ENCODE results near the gene SESTD1.

SESTD1 gene

GRCh38 chr2:179193759-179194394 lies 70.8 kb downstream of the SESTD1 start:
- DNase-seq (ENCODE audit: insufficient read length, low spot score) (no peak), FAIRE-seq (no peak)

DNA sequence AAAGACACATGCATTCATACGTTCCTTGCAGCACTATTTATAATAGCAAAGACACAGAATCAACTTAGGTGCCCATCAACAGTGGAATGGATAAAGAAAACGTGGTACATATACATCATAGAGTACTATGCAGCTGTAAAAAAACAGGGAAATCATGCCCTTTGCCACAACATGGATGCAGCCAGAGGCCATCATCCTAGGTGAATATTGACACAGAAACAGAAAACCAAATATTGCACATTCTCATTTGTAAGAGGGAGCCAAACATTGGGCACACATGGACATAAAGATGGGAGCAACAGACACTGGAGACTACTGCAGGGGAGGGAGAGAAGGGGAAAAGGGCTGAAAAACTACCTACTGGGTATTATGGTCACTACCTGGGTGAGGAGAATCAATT lies 73.5 kb downstream of the SESTD1 start:
- no peak for FAIRE-seq

DNA sequence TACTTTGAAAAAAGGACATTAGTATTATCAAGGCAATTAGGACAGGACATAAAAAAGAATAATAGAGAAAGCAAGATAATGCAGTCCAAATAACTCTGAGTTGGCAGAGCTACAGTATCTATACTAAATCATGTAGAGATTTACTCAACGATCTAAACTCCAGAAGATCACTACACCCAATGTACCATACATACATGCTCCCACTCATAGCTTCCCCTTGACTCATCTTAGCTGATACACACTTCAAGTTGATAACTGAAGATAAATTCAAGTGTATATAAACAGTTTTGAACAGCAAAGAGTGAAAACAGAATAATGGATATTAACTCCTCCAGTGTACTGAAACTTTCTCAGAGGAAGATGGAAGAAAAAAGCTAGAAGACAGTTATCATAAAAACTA lies 78.5 kb downstream of the SESTD1 start:
- DNase-seq (ENCODE audit: insufficient read length, low spot score) = no peak
- FAIRE-seq = no peak

More for the DNA sequence above, 73.5 kb downstream of the SESTD1 start:
- no peak for DNase-seq (ENCODE audit: insufficient read length, low spot score)

- FAIRE-seq = no peak
- no peak for DNase-seq (ENCODE audit: insufficient read length, low spot score)
Measured at GRCh38 chr2:179184610-179185009, 80.0 kb downstream of the SESTD1 start.

DNA sequence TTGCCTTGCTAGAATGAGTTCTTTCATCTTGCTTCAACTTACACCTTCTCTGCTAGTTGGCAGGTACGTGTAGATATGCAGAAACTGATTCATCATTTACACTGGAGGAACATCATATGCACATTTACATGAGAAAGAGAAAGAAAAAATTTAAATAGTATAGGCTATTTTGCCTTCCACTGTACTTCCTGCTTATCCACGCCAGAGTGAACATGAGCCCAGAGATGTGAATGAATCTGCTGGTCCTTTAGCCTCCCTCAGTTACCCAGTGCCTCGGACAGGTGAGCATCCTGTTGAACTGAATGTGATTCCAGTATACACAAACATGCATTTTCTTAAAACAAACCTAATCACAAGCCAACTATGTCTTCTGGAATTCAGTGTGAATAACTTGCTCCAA lies 83.6 kb downstream of the SESTD1 start:
- FAIRE-seq = no peak

DNA sequence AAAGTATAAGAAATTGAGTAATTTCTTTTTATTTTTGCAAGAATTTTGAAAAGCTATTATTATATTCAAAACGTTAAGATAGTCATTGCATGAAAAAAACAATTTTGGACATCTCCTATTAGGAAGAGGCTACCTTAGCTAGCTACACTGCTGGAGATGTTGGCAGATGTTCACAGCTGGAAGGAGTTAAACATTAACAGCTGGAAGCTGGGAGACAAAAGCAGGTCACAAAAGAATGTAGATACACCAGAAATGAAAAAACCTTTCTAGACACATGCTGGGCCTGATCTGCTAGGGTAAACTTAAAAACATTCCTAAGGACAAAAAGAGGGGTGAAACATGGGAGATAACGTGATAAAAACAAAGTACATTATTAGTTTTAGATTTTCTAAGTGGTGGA lies 84.4 kb downstream of the SESTD1 start:
- DNase-seq (ENCODE audit: insufficient read length, low spot score) (no peak), FAIRE-seq (no peak)

More for the DNA sequence above, 83.6 kb downstream of the SESTD1 start:
- DNase-seq (ENCODE audit: insufficient read length, low spot score) = no peak

- DNase-seq (ENCODE audit: insufficient read length, low spot score) = no peak
- no peak for FAIRE-seq
Measured at GRCh38 chr2:179179719-179180118, 84.9 kb downstream of the SESTD1 start.

- no peak for DNase-seq (ENCODE audit: insufficient read length, low spot score)
- FAIRE-seq = no peak
Measured at GRCh38 chr2:179177694-179178093, 86.9 kb downstream of the SESTD1 start.

- FAIRE-seq (no peak), DNase-seq (ENCODE audit: insufficient read length, low spot score) (no peak)
Measured at GRCh38 chr2:179174240-179174639, 90.4 kb downstream of the SESTD1 start.

DNA sequence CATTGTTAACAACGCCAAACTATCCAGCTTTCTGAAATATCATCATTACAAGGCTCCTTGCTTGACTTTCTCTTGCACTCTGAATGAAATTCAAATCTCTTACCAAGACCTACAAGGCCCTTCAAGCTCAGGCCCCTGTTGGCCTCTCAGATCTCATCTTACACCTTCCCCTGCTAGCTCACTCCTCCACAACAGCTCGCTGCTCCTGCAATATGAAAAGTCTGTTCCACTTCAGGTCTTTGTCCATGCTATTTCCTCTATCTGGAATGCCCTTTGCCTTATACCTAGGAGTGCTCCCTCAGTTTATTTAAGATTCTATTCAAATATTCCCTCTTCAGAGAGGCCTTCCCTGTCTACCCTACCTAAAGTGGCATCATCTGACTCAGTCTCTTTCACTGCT lies 91.7 kb downstream of the SESTD1 start:
- DNase-seq (ENCODE audit: insufficient read length, low spot score) = no peak
- no peak for FAIRE-seq

DNA sequence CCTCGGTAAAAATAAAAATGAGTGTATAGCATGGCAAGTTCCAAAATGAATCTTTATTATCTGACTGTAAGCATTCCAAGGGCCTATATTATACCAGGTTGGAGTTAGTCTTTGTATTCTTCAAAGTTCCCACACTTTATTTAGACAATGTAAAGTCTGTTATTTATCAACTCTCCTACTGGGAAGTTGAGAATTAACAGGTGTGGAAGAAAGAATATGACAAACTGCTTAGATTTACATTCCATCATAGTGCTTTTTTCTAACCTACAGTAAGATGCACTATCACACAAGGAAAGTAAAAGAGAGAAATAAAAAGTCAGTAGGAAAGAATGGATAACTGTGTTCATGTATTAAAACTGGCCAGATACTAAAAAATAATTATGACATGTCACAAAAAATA lies 93.3 kb downstream of the SESTD1 start:
- FAIRE-seq = no peak
- no peak for DNase-seq (ENCODE audit: insufficient read length, low spot score)

GRCh38 chr2:179170901-179171300 lies 93.7 kb downstream of the SESTD1 start:
- DNase-seq (ENCODE audit: insufficient read length, low spot score) (no peak), FAIRE-seq (no peak)

- DNase-seq (ENCODE audit: insufficient read length, low spot score) = no peak
- no peak for FAIRE-seq
Measured at GRCh38 chr2:179165356-179166000, 99.2 kb downstream of the SESTD1 start.

DNA sequence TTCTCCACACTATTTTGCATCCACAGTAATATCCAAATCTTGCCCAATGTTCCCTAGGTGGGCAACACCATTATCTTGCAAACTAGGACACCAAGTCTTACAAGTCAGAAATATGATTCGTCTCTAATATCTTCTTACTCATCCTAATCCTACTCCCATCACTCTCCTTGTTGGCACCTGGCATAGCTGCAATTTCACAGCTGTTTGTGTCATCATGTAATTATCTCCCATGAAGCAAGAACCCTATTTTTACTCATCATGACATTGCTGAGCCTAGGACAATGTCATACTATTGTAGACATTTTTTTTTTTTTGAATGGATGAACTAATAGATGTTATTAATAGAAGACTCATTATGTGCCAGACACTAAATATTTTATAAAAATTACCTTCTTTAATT lies 123.4 kb downstream of the SESTD1 start:
- no peak for FAIRE-seq
- no peak for DNase-seq (ENCODE audit: insufficient read length, low spot score)

DNA sequence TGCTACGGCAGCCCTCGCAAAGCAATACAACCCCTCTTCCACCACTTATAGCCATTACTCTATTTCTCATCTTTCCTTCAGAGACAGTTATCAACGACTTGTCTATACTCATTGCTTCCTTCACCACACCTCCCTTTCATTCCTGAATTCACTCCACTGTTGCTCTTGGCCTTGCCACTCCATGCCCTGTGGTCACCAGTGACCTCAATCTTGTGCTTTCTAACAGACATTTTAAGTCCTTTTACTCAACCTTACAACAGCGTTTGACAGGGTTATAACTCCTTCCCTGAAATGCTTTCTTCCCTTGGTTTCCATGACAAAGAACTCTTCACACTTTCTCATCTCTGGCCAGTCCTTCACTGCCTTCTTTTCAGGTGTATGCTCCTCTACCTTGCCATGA lies 124.1 kb downstream of the SESTD1 start:
- FAIRE-seq (no peak), DNase-seq (ENCODE audit: insufficient read length, low spot score) (no peak)

DNA sequence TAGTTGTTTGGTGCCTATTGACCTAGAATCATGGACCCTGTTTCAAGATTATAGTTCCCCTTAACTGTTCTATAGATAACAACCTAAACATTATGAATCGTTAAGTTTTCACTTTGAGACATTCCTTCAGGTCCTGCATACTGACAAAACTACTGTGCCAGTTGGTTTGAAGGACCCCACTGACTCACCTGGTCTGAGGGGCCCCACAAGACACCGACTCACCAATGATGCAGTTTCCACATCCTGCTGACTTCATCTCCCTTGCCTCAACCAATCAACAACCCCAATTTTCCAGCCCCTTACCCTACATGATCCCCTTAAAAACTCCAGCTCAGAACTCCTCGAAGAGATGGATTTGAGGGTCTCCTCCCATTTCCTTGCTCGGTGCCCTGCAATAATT lies 125.1 kb downstream of the SESTD1 start:
- no peak for FAIRE-seq
- no peak for DNase-seq (ENCODE audit: insufficient read length, low spot score)

GRCh38 chr2:179137200-179137759 lies 127.4 kb downstream of the SESTD1 start:
- no peak for DNase-seq (ENCODE audit: insufficient read length, low spot score)
- no peak for FAIRE-seq

DNA sequence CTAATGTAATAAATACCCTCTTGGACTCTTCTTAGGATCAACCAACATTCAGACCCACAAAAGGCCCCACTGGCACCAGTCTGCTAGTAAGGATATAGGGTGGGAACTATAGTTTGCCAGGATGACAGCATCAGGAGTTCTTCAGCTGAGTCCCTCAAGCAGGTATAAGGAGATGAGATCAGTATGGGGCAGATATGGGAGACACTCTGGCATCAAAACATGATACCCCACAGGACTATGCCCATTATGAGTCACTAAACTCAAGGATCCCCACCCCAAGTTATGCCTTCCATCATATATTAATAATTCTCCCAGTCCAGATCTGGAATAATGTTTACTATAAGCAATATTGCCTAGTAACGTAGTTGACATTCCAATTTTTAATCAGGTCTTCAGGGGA lies 131.6 kb downstream of the SESTD1 start:
- DNase-seq (ENCODE audit: insufficient read length, low spot score) (no peak), FAIRE-seq (no peak)

GRCh38 chr2:179132076-179132475 lies 132.6 kb downstream of the SESTD1 start:
- FAIRE-seq = no peak
- DNase-seq (ENCODE audit: insufficient read length, low spot score) = no peak

DNA sequence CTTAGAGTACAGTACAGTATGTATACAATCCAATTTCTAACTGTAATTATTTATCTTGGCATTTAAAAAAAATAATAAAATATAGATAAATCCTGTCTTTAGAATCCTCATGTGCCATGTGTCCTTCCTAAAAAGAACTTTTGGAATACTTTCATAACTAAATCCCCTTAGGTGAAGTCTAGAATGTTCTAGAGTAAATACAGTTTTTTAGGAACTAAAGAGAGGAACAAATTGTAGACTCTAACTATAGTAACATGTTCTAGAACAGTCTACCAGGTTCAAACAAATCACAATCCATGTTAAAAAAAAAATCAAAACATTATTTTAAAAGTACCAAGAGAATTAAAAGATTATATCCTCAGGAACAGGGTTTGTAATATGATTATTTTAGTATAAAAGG lies 134.1 kb downstream of the SESTD1 start:
- no peak for DNase-seq (ENCODE audit: insufficient read length, low spot score)
- FAIRE-seq = no peak

GRCh38 chr2:179129574-179130238 lies 134.9 kb downstream of the SESTD1 start:
- FAIRE-seq (no peak), DNase-seq (ENCODE audit: insufficient read length, low spot score) (peak; percentile 5)

DNA sequence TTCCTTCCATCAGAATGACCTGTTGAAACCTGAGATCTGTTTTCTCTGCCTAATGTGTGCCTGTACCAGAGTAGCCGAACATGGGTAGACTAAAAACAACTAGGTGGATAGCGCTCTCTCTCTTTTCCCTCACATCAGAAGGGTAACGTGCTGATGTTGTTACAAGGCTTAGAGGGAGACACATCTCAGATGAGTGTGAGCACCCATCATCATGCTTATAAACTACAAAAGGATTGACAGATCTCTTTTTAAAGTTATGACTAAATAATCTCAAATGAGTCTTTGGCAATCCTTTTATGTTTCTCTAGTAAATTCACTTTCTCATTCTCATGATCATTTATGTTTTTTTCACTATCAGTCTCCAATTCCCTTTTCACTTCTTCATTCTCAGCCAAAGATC lies 139.2 kb downstream of the SESTD1 start:
- FAIRE-seq = no peak

More for the DNA sequence above, 139.2 kb downstream of the SESTD1 start:
- DNase-seq (ENCODE audit: insufficient read length, low spot score) = no peak

Measured in HTR-8/SVneo (cell line).